CD14-positive monocyte (primary cell): Measurements from ENCODE around the gene TIMELESS. TPM values are rescaled to one million over a fixed set of nuclear protein-coding genes. Genes with fewer than 3 reads are reported as not detected.

Experiments
- DNase-seq, 3 donors: peaks; one replicate each; pipeline ENCODE4 v3.0.0-alpha.2; 2011 to 2022
- H2AFZ ChIP-seq: 2 replicates; pipeline ENCODE4 v1.6.0; 2012; ENCODE audit warnings: mild to moderate bottlenecking, low read depth, low read length, inconsistent platforms; ENCODE audit not compliant: insufficient read depth, poor library complexity, severe bottlenecking
- H3K27ac ChIP-seq, 2 donors: 1 replicate in 1 of 2; 2 replicates in 1 of 2; pipeline ENCODE4 v1.5.1; 2012 to 2013; ENCODE audit warnings: low read length in 2 of 2, control low read depth in 1 of 2, inconsistent platforms in 1 of 2, low read depth in 1 of 2, mild to moderate bottlenecking in 1 of 2
- H3K27me3 ChIP-seq, 2 donors: one replicate each; pipeline versions ENCODE4 v1.6.0 to v1.6.1; 2011 to 2013; ENCODE audit warnings: low read length in 2 of 2; ENCODE audit not compliant: control insufficient read depth in 2 of 2, insufficient read depth in 2 of 2
- H3K36me3 ChIP-seq, 2 donors: replicated peaks in 1 of 2; 1 replicate in 1 of 2; 2 replicates in 1 of 2; pipeline versions ENCODE4 v1.5.1 to v1.6.1; 2012 to 2013; ENCODE audit warnings: low read length in 2 of 2, control low read depth in 1 of 2, inconsistent platforms in 1 of 2, mild to moderate bottlenecking in 1 of 2; ENCODE audit not compliant: insufficient read depth in 2 of 2, control insufficient read depth in 1 of 2
- H3K4me1 ChIP-seq, 2 donors: 1 replicate in 1 of 2; 2 replicates in 1 of 2; pipeline versions ENCODE4 v1.5.1 to v1.6.1; 2012 to 2013; ENCODE audit warnings: low read length in 2 of 2, control low read depth in 1 of 2, inconsistent platforms in 1 of 2, mild to moderate bottlenecking in 1 of 2, moderate library complexity in 1 of 2; ENCODE audit not compliant: insufficient read depth in 2 of 2, control insufficient read depth in 1 of 2
- H3K4me2 ChIP-seq: replicated peaks from 2 replicates; pipeline ENCODE3; 2012; ENCODE audit warnings: low read length, moderate library complexity, mild to moderate bottlenecking; ENCODE audit not compliant: poor library complexity, severe bottlenecking; ENCODE audit errors: extremely low read depth
- H3K4me3 ChIP-seq, 3 experiments: fragments of 200-600 bp in 1 of 3; sonication (generic) in 1 of 3; replicated peaks in 1 of 3; 1 replicate in 2 of 3; 2 replicates in 1 of 3; pipeline ENCODE4 v1.5.1; 2011 to 2013; ENCODE audit warnings: low read length in 3 of 3, mild to moderate bottlenecking in 3 of 3, control low read depth in 2 of 3, low read depth in 2 of 3, inconsistent platforms in 1 of 3, moderate library complexity in 1 of 3
- H3K79me2 ChIP-seq: 2 replicates; pipeline ENCODE4 v1.6.0; 2012; ENCODE audit warnings: mild to moderate bottlenecking, control low read depth, inconsistent platforms, low read length, moderate library complexity; ENCODE audit not compliant: insufficient read depth
- H3K9ac ChIP-seq: 2 replicates; pipeline ENCODE4 v1.6.0; 2017; ENCODE audit warnings: low read length, mild to moderate bottlenecking; ENCODE audit not compliant: insufficient read depth, poor library complexity, severe bottlenecking
- H3K9me3 ChIP-seq, 2 donors: replicated peaks in 1 of 2; 1 replicate in 1 of 2; 2 replicates in 1 of 2; pipeline versions ENCODE4 v1.5.1 to v1.6.1; 2012 to 2013; ENCODE audit warnings: low read length in 2 of 2, control low read depth in 1 of 2; ENCODE audit not compliant: control insufficient read depth in 1 of 2, insufficient read depth in 1 of 2
- H4K20me1 ChIP-seq: 2 replicates; pipeline ENCODE4 v1.6.0; 2012; ENCODE audit warnings: mild to moderate bottlenecking, low read length, control low read depth, moderate library complexity; ENCODE audit not compliant: insufficient read depth
- H3K27ac Mint-ChIP-seq, 7 donors: one replicate each; pipeline ENCODE4 v1.8.0; 2020; ENCODE audit warnings: mild to moderate bottlenecking in 7 of 7, mixed read lengths in 7 of 7, moderate library complexity in 6 of 7, inconsistent platforms in 2 of 7
- H3K27me3 Mint-ChIP-seq, 3 donors: one replicate each; pipeline ENCODE4 v1.8.0; 2021 to 2022; ENCODE audit warnings: low read depth in 3 of 3, mild to moderate bottlenecking in 3 of 3, mixed read lengths in 3 of 3, moderate library complexity in 3 of 3, inconsistent platforms in 1 of 3
- H3K36me3 Mint-ChIP-seq, 2 donors: one replicate each; pipeline ENCODE4 v1.8.0; 2020; ENCODE audit warnings: mixed read lengths in 2 of 2, inconsistent platforms in 1 of 2, mild to moderate bottlenecking in 1 of 2
- H3K4me1 Mint-ChIP-seq: one replicate; pipeline ENCODE4 v1.8.0; 2020; ENCODE audit warnings: mild to moderate bottlenecking, mixed read lengths
- H3K4me3 Mint-ChIP-seq, 2 donors: one replicate each; pipeline ENCODE4 v1.8.0; 2020; ENCODE audit warnings: mild to moderate bottlenecking in 2 of 2, mixed read lengths in 2 of 2, moderate library complexity in 1 of 2
- H3K9me3 Mint-ChIP-seq, 7 donors: one replicate each; pipeline ENCODE4 v1.8.0; 2020 to 2022; ENCODE audit warnings: mixed read lengths in 7 of 7, mild to moderate bottlenecking in 6 of 7, moderate library complexity in 6 of 7, inconsistent platforms in 2 of 7
- WGBS: methylation state at CpG from one replicate; pipeline ENCODE4 v1.1.5; 2013; ENCODE audit warnings: missing lambda C conversion rate; ENCODE audit not compliant: insufficient coverage; 5-methylcytosine and 5-hydroxymethylcytosine counted together
- intact Hi-C, 2 donors: fragments of 100-400 bp; cut with micrococcal nuclease; formaldehyde crosslinking; loops; one replicate each; pipeline versions ENCODE4 v1.15.0 to v1.15.1; 2023
- polyA plus RNA-seq, 3 donors: library from polyadenylated mRNA; depleted of rRNA in 1 of 3; unstranded in 2 of 3; stranded (reverse) in 1 of 3; fragments of 300-500 nt in 2 of 3; fragments of >200 nt in 1 of 3; fragmentation: Illumina TruSeq in 2 of 3; gene quantifications; 1 replicate in 2 of 3; 2 replicates in 1 of 3; pipeline ENCODE4 v1.2.3, GENCODE V29; 2012 to 2021
- TF ChIP-seq, protein P1 (sequence below): fragments of 200-600 bp; IDR thresholded peaks from one replicate; pipeline ENCODE4 v1.8.0; 2022; ENCODE audit warnings: antibody characterized with exemption, mild to moderate bottlenecking

The TIMELESS gene
- polyA plus RNA-seq, 3 donors: 1.5 to 2.3 (median 1.5) TPM

DNA sequence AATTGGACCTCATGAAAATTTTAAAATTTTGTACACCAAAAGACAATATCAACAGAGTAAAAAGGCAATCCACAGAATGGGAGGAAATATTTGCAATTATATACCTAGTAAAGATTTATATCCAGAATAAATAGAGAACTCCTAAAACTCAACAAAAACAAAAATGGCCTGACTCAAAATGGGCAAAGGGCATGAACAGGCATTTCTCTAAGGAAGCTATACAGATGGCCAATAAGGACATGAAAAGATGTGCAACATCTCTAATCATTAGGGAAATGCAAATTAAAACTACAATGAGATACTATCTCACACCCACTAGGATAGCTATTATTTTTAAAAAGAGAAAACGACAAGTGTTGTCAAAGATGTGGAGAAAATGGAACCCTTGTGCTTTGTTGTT, 75.7 kb downstream of the TIMELESS start:
- WGBS: no CpG with 5 or more reads among the region's 1 CpG

DNA sequence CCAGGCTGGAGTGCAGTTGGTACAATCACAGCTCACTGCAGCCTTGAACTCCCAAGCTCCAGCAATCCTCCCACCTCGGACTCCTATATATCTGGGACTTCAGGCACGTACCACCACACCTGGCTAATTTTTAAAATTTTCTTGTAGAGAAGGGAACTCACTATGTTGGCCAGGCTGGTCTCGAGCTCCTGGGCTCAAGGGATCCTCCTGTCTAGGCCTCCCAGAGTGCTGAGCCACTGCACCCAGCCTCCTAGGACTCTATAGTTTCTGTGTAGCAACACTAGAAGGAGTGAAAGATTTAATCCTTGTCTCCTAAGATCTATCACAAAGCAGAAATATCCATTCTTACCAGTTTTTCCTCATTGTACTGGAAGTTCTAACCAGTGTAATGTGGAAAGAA, 82.3 kb downstream of the TIMELESS start:
- TF ChIP-seq, protein P1, sequence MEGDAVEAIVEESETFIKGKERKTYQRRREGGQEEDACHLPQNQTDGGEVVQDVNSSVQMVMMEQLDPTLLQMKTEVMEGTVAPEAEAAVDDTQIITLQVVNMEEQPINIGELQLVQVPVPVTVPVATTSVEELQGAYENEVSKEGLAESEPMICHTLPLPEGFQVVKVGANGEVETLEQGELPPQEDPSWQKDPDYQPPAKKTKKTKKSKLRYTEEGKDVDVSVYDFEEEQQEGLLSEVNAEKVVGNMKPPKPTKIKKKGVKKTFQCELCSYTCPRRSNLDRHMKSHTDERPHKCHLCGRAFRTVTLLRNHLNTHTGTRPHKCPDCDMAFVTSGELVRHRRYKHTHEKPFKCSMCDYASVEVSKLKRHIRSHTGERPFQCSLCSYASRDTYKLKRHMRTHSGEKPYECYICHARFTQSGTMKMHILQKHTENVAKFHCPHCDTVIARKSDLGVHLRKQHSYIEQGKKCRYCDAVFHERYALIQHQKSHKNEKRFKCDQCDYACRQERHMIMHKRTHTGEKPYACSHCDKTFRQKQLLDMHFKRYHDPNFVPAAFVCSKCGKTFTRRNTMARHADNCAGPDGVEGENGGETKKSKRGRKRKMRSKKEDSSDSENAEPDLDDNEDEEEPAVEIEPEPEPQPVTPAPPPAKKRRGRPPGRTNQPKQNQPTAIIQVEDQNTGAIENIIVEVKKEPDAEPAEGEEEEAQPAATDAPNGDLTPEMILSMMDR: no peak

More for the DNA sequence above, 75.7 kb downstream of the TIMELESS start:
- Histone ChIP-seq H3K9ac (no peak overlapping the region), H3K27ac (no peak overlapping the region), H2AFZ (no peak overlapping the region), H3K4me1 (peaks cover 23 to 26% of the 10 kb centered on the region in 2 donors), H4K20me1 (no peaks in the 10 kb centered on the region), H3K4me2 (no peak overlapping the region), H3K36me3 (no peaks in the 10 kb centered on the region), H3K27me3 (no peaks in the 10 kb centered on the region), H3K79me2 (no peaks in the 10 kb centered on the region), H3K9me3 (peaks cover 0 to 3% of the 10 kb centered on the region in 2 donors), H3K4me3 (no peak overlapping the region)
- Mint-ChIP-seq H3K4me3 (no peak overlapping the region), H3K27me3 (peaks cover 0 to 2% (median 2%) of the 10 kb centered on the region in 3 donors), H3K27ac (no peak overlapping the region), H3K9me3 (peaks cover 4 to 19% (median 13%) of the 10 kb centered on the region in 7 donors), H3K4me1 (peaks cover 27% of the 10 kb centered on the region), H3K36me3 (no peaks in the 10 kb centered on the region)
- DNase-seq: no peak
- TF ChIP-seq, protein P1: no peak
- intact Hi-C loops: no loop called here

More for the DNA sequence above, 82.3 kb downstream of the TIMELESS start:
- no CpG with 5 or more reads among the region's 3 CpGs for WGBS
- DNase-seq: no peak
- intact Hi-C loops: loop anchor here (10.0 kb wide), 2 partner anchors 88 to 98 kb away; partner anchors contain the start of genes MIP (in 1 of the 2) and SPRYD4 (in 1 of the 2)
- no peak overlapping the region for H3K4me2 ChIP-seq
- H3K4me1 ChIP-seq: no peaks in the 10 kb centered on the region
- Mint-ChIP-seq H3K27ac (no peak overlapping the region), H3K27me3 (peaks cover 0 to 2% (median 1%) of the 10 kb centered on the region in 3 donors), H3K4me3 (no peak overlapping the region), H3K4me1 (no peaks in the 10 kb centered on the region), H3K9me3 (peaks cover 0 to 6% (median 3%) of the 10 kb centered on the region in 7 donors), H3K36me3 (no peaks in the 10 kb centered on the region)
- no peak overlapping the region for H3K9ac ChIP-seq
- no peaks in the 10 kb centered on the region for H3K27me3 ChIP-seq
- H3K9me3 ChIP-seq: peaks cover 0 to 1% of the 10 kb centered on the region in 2 donors
- no peaks in the 10 kb centered on the region for H3K79me2 ChIP-seq
- H2AFZ ChIP-seq: no peak overlapping the region
- no peak overlapping the region for H3K4me3 ChIP-seq
- H3K27ac ChIP-seq: no peak overlapping the region
- no peaks in the 10 kb centered on the region for H4K20me1 ChIP-seq
- H3K36me3 ChIP-seq: no peaks in the 10 kb centered on the region

Other genes starting within 250 kb of the TIMELESS start
- gene RNF41, start 227.5 kb downstream of the TIMELESS start, polyA plus RNA-seq: 10 to 100 TPM; 35.8 to 82.0 (median 45.7) TPM
- gene NABP2, start 225.1 kb downstream of the TIMELESS start, polyA plus RNA-seq: 10 to 100 TPM in 1 of 3 donors, 1 to 10 TPM in 2; 2.7 to 10.1 (median 3.2) TPM
- gene SLC39A5, start 219.4 kb downstream of the TIMELESS start, polyA plus RNA-seq: under 1 TPM in 2 of 3 donors, not detected in 1; 0.21 to 0.25 TPM
- 10 to 100 TPM in 1 of 3 donors, 1 to 10 TPM in 2; 1.5 to 12.4 (median 2.4) TPM for gene ANKRD52, start 191.0 kb downstream of the TIMELESS start, polyA plus RNA-seq
- gene COQ10A, start 182.5 kb downstream of the TIMELESS start, polyA plus RNA-seq: 10 to 100 TPM in 1 of 3 donors, 1 to 10 TPM in 2; 1.7 to 13.5 (median 2.0) TPM
- 100 to 1,000 TPM in 1 of 3 donors, 10 to 100 TPM in 2; 55.7 to 156 (median 86.1) TPM for gene CS, start 149.1 kb downstream of the TIMELESS start, polyA plus RNA-seq
- 100 to 1,000 TPM in 2 of 3 donors, 10 to 100 TPM in 1; 50.4 to 122 (median 121) TPM for gene CNPY2, start 133.4 kb downstream of the TIMELESS start, polyA plus RNA-seq
- gene PAN2, start 115.4 kb downstream of the TIMELESS start, polyA plus RNA-seq: 100 to 1,000 TPM in 1 of 3 donors, 10 to 100 TPM in 1, 1 to 10 TPM in 1; 8.8 to 120 (median 16.0) TPM
- gene IL23A, start 110.5 kb downstream of the TIMELESS start, polyA plus RNA-seq: 1 to 10 TPM; 1.0 to 4.8 (median 1.6) TPM
- gene STAT2, start 89.3 kb downstream of the TIMELESS start, polyA plus RNA-seq: 100 to 1,000 TPM; 109 to 251 (median 142) TPM
- gene APOF, start 86.6 kb downstream of the TIMELESS start, polyA plus RNA-seq: not detected
- not detected for gene MIP, start 5.2 kb upstream of the TIMELESS start, polyA plus RNA-seq
- 1 to 10 TPM; 1.3 to 2.1 (median 1.4) TPM for gene SPRYD4, start 19.2 kb upstream of the TIMELESS start, polyA plus RNA-seq
- under 1 TPM in 1 of 3 donors, not detected in 2; 0.04 TPM for gene GLS2, start 38.7 kb upstream of the TIMELESS start, polyA plus RNA-seq
- gene RBMS2, start 72.4 kb upstream of the TIMELESS start, polyA plus RNA-seq: 1 to 10 TPM; 5.1 to 8.2 (median 6.5) TPM
- 10 to 100 TPM in 2 of 3 donors, 1 to 10 TPM in 1; 8.9 to 86.0 (median 21.1) TPM for gene BAZ2A, start 180.9 kb upstream of the TIMELESS start, polyA plus RNA-seq
- 1,000 to 10,000 TPM in 2 of 3 donors, 100 to 1,000 TPM in 1; 554 to 1,093 (median 1,038) TPM for gene ATP5F1B, start 196.6 kb upstream of the TIMELESS start, polyA plus RNA-seq
- gene PTGES3, start 238.9 kb upstream of the TIMELESS start, polyA plus RNA-seq: 100 to 1,000 TPM in 2 of 3 donors, 10 to 100 TPM in 1; 46.1 to 232 (median 187) TPM